Natural killer cell (primary cell): ENCODE measurements around the gene SOX8. TPM values are rescaled to one million over a fixed set of nuclear protein-coding genes. Genes with fewer than 3 reads are reported as not detected.

ENCODE experiments used
- ATAC-seq, 3 donors: fragments of 150-1000 bp in 2 of 3; fragments of 200-7000 bp in 1 of 3; cut with Tn5 transposase; 1 replicate in 1 of 3; 2 replicates in 2 of 3; pipeline ENCODE4 v1.10.0; 2021; ENCODE audit warnings: mild to moderate bottlenecking in 2 of 3, moderate library complexity in 2 of 3
- DNase-seq, 2 donors: peaks; one replicate each; pipeline versions ENCODE4 v3.0.0 to v3.0.0-alpha.2; 2013 to 2021; ENCODE audit warnings: mixed read lengths in 1 of 2
- H3K27ac ChIP-seq: one replicate; pipeline ENCODE4 v1.5.1; 2013; ENCODE audit warnings: mild to moderate bottlenecking, low read length
- H3K27me3 ChIP-seq: one replicate; pipeline ENCODE4 v1.6.1; 2013; ENCODE audit warnings: low read length; ENCODE audit not compliant: control insufficient read depth, insufficient read depth
- H3K36me3 ChIP-seq: one replicate; pipeline ENCODE4 v1.6.1; 2013; ENCODE audit warnings: low read length; ENCODE audit not compliant: control insufficient read depth, insufficient read depth
- H3K4me1 ChIP-seq: one replicate; pipeline ENCODE4 v1.6.1; 2013; ENCODE audit warnings: low read length; ENCODE audit not compliant: control insufficient read depth, insufficient read depth
- H3K4me3 ChIP-seq: one replicate; pipeline ENCODE4 v1.5.1; 2013; ENCODE audit warnings: low read length
- H3K9me3 ChIP-seq: one replicate; pipeline ENCODE4 v1.6.1; 2013; ENCODE audit warnings: low read length; ENCODE audit not compliant: control insufficient read depth, insufficient read depth
- H3K27ac Mint-ChIP-seq, 2 donors: one replicate each; pipeline ENCODE4 v1.8.0; 2022; ENCODE audit warnings: mild to moderate bottlenecking in 2 of 2, mixed read lengths in 2 of 2, moderate library complexity in 1 of 2
- H3K27me3 Mint-ChIP-seq, 2 donors: one replicate each; pipeline ENCODE4 v1.8.0; 2022; ENCODE audit warnings: low read depth in 2 of 2, mixed read lengths in 2 of 2
- H3K36me3 Mint-ChIP-seq: one replicate; pipeline ENCODE4 v1.8.0; 2022; ENCODE audit warnings: mixed read lengths
- H3K4me1 Mint-ChIP-seq, 2 donors: one replicate each; pipeline ENCODE4 v1.8.0; 2022; ENCODE audit warnings: mixed read lengths in 2 of 2
- H3K4me3 Mint-ChIP-seq: one replicate; pipeline ENCODE4 v1.8.0; 2022; ENCODE audit warnings: mild to moderate bottlenecking, moderate library complexity, mixed read lengths
- H3K9me3 Mint-ChIP-seq, 2 donors: one replicate each; pipeline ENCODE4 v1.8.0; 2022; ENCODE audit warnings: mixed read lengths in 2 of 2
- CTCF ChIP-seq: fragments of 200-600 bp; IDR thresholded peaks from one replicate; pipeline ENCODE4 v1.8.0; 2022; ENCODE audit warnings: antibody characterized with exemption
- WGBS: methylation state at CpG from one replicate; pipeline ENCODE4 v1.1.7; 2013; ENCODE audit warnings: missing lambda C conversion rate; ENCODE audit not compliant: insufficient coverage; 5-methylcytosine and 5-hydroxymethylcytosine counted together
- intact Hi-C: fragments of 100-400 bp; cut with micrococcal nuclease; formaldehyde crosslinking; loops from one replicate; pipeline ENCODE4 v1.14.2; 2022
- total RNA-seq, 4 donors: library from RNA; stranded (reverse); fragments of 120-200 nt in 1 of 4; gene quantifications; one replicate each; pipeline versions ENCODE4 v1.2.3 to v1.2.4, GENCODE V29; 2013 to 2022

The SOX8 gene
- total RNA-seq, 3 donors from 2014 or later (not counting 1 experiment from before 2014, with no cell fraction given) = not detected

- no peak for TF ChIP-seq CTCF
- H3K4me3 Mint-ChIP-seq = no peak overlapping the region
Observed at GRCh38 chr16:943971-944370, 37.6 kb upstream of the SOX8 start.

GRCh38 chr16:945271-946047 is 36.1 kb upstream of the SOX8 start:
- ATAC-seq = no peak
- Mint-ChIP-seq H3K27me3 (no peaks in the 10 kb centered on the region), H3K4me3 (no peak overlapping the region), H3K9me3 (peaks cover 8 to 11% of the 10 kb centered on the region in 2 donors), H3K27ac (no peak overlapping the region), H3K36me3 (peaks cover 30% of the 10 kb centered on the region), H3K4me1 (no peaks in the 10 kb centered on the region)
- Histone ChIP-seq H3K9me3 (peaks cover 7% of the 10 kb centered on the region), H3K27me3 (no peaks in the 10 kb centered on the region), H3K4me3 (no peak overlapping the region), H3K27ac (no peak overlapping the region), H3K36me3 (peaks cover 19% of the 10 kb centered on the region), H3K4me1 (no peaks in the 10 kb centered on the region)
- DNase-seq = no peak
- 92% methylated on average over 10 of the region's 10 CpGs for WGBS
- intact Hi-C loops = no loop called here
- no peak for TF ChIP-seq CTCF

More at GRCh38 chr16:943971-944370, 37.6 kb upstream of the SOX8 start:
- Histone ChIP-seq H3K4me3 (no peak overlapping the region), H3K36me3 (peaks cover 19% of the 10 kb centered on the region), H3K9me3 (peaks cover 7% of the 10 kb centered on the region), H3K4me1 (no peaks in the 10 kb centered on the region), H3K27ac (no peak overlapping the region), H3K27me3 (no peaks in the 10 kb centered on the region)
- 98% methylated on average over 5 of the region's 5 CpGs for WGBS
- intact Hi-C loops = no loop called here
- DNase-seq (no peak), ATAC-seq (no peak)
- no peaks in the 10 kb centered on the region for H3K27me3 Mint-ChIP-seq
- peaks cover 31% of the 10 kb centered on the region for H3K36me3 Mint-ChIP-seq
- H3K9me3 Mint-ChIP-seq = peaks cover 8 to 11% of the 10 kb centered on the region in 2 donors
- no peaks in the 10 kb centered on the region for H3K4me1 Mint-ChIP-seq
- H3K27ac Mint-ChIP-seq = no peak overlapping the region

- intact Hi-C loops = no loop called here
- H3K4me1 ChIP-seq = no peaks in the 10 kb centered on the region
- WGBS = 96% methylated on average over 8 of the region's 8 CpGs
- Mint-ChIP-seq H3K9me3 (peaks cover 8 to 11% of the 10 kb centered on the region in 2 donors), H3K4me1 (no peaks in the 10 kb centered on the region), H3K36me3 (peaks cover 25% of the 10 kb centered on the region), H3K27ac (no peak overlapping the region), H3K4me3 (no peak overlapping the region), H3K27me3 (no peaks in the 10 kb centered on the region)
- DNase-seq (no peak), ATAC-seq (no peak)
- no peak overlapping the region for H3K27ac ChIP-seq
- peaks cover 19% of the 10 kb centered on the region for H3K36me3 ChIP-seq
- H3K4me3 ChIP-seq = no peak overlapping the region
- H3K27me3 ChIP-seq = no peaks in the 10 kb centered on the region
- H3K9me3 ChIP-seq = peaks cover 7% of the 10 kb centered on the region
- no peak for TF ChIP-seq CTCF
Observed at GRCh38 chr16:946048-946395, 35.5 kb upstream of the SOX8 start.
